ENCODE data around the gene WHRN.

Gene WHRN

GRCh38 chr9:114497727-114498382 lies 7.4 kb downstream of the WHRN start:
- no peak overlapping the region for H3K4me3 ChIP-seq (ENCODE audit: low read depth, low read length)
- no peak for DNase-seq (ENCODE audit: low read depth, low spot score)
- TF ChIP-seq CTCF (IDR thresholded peaks at IDR 0.05; ENCODE audit: insufficient read depth, low read length, missing control alignments), result no peak
- ChIA-PET CTCF (interaction anchor here (1.0 to 3.5 kb wide), 5 partner anchors 10 to 517 kb away, joined by 3 to 20 read pairs (median 3); no protein-coding TSS in a partner anchor), POLR2A (no interaction called here)

- no peak overlapping the region for H3K4me3 ChIP-seq (ENCODE audit: low read depth, low read length)
- DNase-seq (ENCODE audit: low read depth, low spot score), result no peak
- no peak for TF ChIP-seq CTCF (IDR thresholded peaks at IDR 0.05; ENCODE audit: insufficient read depth, low read length, missing control alignments)
- POLR2A ChIA-PET, result no interaction called here
- CTCF ChIA-PET, result interaction anchor here (1.0 to 3.5 kb wide), 4 partner anchors 9 to 517 kb away, joined by 3 to 20 read pairs (median 4); no protein-coding TSS in a partner anchor
Measured at GRCh38 chr9:114497236-114497635, 8.0 kb downstream of the WHRN start.

GRCh38 chr9:114496011-114496410 lies 9.3 kb downstream of the WHRN start:
- no peak for DNase-seq (ENCODE audit: low read depth, low spot score)
- CTCF ChIA-PET, result interaction anchor here (0.9 to 3.5 kb wide), 3 partner anchors 8 to 158 kb away, joined by 4 to 20 read pairs (median 5); no protein-coding TSS in a partner anchor

GRCh38 chr9:114494776-114495569 lies 10.3 kb downstream of the WHRN start:
- ChIA-PET POLR2A (no interaction called here), CTCF (interaction anchor here (1.2 to 3.9 kb wide), 5 partner anchors 7 to 159 kb away, joined by 3 to 20 read pairs (median 6); no protein-coding TSS in a partner anchor)
- DNase-seq (ENCODE audit: low read depth, low spot score), result no peak

More at GRCh38 chr9:114496011-114496410, 9.3 kb downstream of the WHRN start:
- no peak for TF ChIP-seq CTCF (IDR thresholded peaks at IDR 0.05; ENCODE audit: insufficient read depth, low read length, missing control alignments)
- POLR2A ChIA-PET, result no interaction called here
- H3K4me3 ChIP-seq (ENCODE audit: low read depth, low read length), result no peak overlapping the region

GRCh38 chr9:114493521-114494184 lies 11.6 kb downstream of the WHRN start:
- POLR2A ChIA-PET, result no interaction called here
- DNase-seq (ENCODE audit: low read depth, low spot score), result no peak
- H3K4me3 ChIP-seq (ENCODE audit: low read depth, low read length), result no peak overlapping the region
- TF ChIP-seq CTCF (IDR thresholded peaks at IDR 0.05; ENCODE audit: insufficient read depth, low read length, missing control alignments), result no peak
- CTCF ChIA-PET, result interaction anchor here (0.9 to 3.9 kb wide), 3 partner anchors 59 to 160 kb away, joined by 3 to 20 read pairs (median 3); no protein-coding TSS in a partner anchor

More at GRCh38 chr9:114494776-114495569, 10.3 kb downstream of the WHRN start:
- H3K4me3 ChIP-seq (ENCODE audit: low read depth, low read length), result no peak overlapping the region
- TF ChIP-seq CTCF (IDR thresholded peaks at IDR 0.05; ENCODE audit: insufficient read depth, low read length, missing control alignments), result no peak

Data from AG04449 (cell line).